OCI-M2 (cell line): ENCODE data around the gene STAB2.

ENCODE experiments used
- DNase-seq: peaks from one replicate; lab custom pipeline; 2025; ENCODE audit not compliant: unreplicated experiment; lab: John Stamatoyannopoulos, UW

STAB2 gene

GRCh38 chr12:103773109-103773910, 186.2 kb downstream of the STAB2 start:
- DNase-seq = no peak

DNA sequence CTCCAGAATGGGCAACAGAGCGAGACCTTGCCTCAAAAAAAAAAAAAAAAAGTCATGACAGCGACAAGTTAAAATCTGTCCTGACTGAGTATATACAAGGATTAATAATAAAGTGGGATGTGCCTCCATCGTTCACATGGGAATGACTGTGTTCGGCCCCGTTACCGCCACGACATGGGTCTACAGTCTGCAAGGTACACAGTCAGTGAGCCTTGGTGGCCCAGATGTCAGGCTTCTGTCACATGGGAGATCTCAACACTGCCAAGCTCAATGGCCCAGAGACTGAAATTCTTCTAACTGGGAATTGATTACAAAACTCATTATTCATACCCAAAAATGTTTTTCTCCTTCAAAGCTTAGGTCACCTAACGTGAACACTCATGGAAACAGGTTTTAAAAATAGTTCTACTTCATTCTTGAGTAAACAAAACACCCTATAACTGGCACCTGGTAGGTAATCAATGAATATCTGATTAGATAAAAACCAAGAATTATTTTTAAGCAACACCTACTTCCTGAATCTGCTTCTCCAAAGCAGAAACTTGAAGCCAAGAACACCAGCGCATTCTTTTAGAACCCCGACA, 188.0 kb downstream of the STAB2 start:
- no peak for DNase-seq

DNA sequence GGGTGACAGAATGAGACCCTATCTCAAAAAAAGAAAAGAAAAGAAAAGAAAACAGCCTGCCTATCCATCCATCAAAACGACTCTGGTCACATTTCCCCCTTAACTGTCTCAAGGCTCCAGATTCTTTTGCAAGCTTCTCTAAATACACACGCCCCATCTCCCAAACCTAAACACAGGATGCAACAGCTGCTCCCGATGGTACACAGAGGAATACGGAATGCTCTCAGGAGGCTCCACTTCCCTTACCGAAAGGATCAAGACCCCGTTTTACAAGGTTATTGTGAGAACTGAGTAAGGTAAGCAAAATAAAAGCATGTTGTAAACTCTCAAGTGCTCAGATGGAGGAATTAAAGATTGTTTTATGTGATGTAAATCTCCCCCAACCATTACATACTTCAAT, 191.7 kb downstream of the STAB2 start:
- no peak for DNase-seq

DNA sequence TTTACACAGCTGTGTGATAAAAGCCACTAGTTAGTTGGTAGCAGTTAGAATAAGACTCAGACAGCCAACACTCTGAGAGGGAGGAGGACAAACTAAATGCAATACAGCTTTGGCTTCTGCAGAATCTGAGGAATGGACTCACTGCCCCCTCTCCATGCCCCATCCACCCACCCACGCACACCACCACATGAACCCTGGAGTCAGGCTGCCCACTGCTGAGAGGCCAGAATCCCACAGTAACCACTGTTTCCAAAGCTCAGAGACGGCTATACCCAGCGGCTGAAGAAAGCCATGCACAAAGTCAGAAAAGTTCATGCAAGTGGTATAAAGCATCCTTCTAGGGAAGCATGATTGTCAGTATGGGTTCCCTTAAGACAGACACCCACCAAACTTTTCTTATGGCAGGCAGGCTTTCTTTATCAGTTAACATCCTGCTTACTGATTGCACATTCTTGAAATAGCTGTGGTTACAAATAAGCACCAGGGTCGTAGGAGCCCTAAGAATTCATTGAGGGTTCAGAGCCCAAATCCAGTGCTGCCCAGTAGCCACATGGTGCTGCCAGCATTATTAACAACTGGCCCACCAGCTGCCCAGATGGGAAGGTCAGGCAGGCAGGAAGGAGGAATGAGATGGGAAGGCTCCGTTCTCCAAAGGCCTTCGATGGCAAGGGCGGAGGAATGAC, 192.5 kb downstream of the STAB2 start:
- no peak for DNase-seq

DNA sequence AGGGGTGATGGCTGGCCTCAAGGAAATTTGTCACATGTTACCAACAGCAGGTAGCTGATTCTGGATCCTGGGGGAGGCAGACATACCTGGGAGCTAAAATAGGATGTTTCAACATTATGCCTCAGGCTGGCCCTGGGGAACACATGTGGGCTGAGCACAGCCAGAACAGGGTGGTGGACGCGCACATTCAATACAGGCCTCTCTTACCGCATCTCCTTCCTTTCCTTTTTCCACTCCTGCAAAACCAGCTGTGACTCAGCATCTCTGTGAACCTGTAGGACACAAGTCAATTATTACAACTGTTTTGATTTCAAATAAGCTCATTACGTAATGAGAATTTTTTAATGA, 193.0 kb downstream of the STAB2 start:
- no peak for DNase-seq

- DNase-seq = no peak
These were observed 193.9 kb downstream of the STAB2 start for GRCh38 chr12:103780992-103781391.

GRCh38 chr12:103782399-103782798, 195.3 kb downstream of the STAB2 start:
- DNase-seq = no peak

DNA sequence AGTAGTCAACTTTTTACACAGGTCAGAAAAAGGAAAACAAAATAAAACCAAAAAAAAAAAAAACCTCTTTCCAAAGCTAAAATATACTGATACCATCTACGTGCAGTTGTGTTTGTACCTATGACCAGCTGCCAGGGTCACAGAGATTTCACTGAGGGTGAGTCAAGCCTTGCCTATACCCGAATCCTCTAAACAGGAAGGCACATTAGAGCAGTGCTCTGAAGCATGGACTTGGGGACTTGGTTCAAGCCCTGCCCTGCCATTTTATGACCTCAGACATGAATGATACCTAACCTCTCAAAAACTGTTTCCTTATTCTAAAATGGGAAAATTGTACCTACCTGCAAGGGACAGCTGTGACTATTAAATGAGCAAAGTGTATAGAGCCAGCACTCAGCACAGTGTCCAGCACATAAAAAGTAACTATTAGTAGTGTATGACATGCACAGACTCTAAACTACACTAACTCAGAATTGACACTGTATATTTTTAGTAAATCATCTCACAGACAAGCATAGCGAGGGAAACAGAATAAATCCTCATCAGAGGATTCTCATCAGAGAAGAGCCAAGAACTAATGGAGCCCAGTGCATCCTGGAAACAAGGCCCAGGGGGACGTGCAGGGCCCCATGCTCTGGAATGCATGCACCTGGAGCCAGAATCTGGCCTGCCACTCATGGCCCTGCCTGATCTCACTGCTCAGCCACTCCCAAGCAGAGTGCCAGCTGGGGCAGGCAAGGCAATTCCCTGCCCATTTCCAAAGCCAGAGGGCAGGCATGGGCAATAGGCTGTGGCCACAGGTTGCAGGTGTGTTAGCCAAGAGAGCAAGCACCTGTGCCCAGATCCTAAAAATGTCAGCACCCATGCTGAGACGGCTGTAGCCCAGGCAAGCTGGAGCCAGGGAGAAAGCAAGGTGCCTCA, 196.9 kb downstream of the STAB2 start:
- no peak for DNase-seq

- DNase-seq = no peak
These were observed 198.4 kb downstream of the STAB2 start for GRCh38 chr12:103785243-103786031.

DNA sequence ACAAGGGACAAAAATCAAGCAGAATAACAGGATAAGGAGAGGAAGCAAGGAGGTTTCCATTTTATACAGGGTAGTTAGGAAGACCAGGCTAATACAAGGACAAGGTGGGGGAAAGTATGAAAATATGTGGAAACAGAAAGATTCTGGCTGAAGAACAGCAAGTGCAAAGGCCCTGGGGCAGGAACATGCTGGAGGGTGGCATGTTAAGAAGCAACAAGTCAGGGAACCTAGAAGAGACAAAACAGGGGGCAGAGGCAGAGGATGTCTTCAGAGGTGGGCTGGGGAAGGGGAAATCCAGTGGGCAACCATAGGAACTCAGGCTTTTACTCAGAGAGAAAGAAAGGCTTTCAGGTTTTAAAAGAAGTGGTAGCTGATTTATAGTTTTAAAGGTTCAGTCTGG, 199.1 kb downstream of the STAB2 start:
- no peak for DNase-seq

- no peak for DNase-seq
These were observed 204.4 kb downstream of the STAB2 start for GRCh38 chr12:103791350-103791920.

DNA sequence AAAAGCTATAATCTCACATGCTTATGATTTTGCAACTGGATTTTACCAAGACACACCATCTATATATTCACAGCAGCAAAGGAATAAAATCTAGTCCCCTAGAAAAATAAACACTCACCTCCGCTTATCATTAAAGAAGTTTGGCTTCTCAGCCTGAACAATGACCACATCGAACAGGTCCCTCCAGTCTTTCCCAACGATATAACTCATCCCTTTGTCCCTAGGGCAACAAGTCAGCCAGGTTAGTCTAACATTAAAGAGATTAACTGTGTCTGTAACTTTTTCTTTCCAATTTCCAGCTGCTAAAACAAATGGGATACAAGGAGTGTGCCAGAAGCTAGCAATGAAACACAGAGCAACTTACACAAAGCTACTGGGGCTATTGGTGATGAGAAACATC, 206.0 kb downstream of the STAB2 start:
- DNase-seq = no peak

DNA sequence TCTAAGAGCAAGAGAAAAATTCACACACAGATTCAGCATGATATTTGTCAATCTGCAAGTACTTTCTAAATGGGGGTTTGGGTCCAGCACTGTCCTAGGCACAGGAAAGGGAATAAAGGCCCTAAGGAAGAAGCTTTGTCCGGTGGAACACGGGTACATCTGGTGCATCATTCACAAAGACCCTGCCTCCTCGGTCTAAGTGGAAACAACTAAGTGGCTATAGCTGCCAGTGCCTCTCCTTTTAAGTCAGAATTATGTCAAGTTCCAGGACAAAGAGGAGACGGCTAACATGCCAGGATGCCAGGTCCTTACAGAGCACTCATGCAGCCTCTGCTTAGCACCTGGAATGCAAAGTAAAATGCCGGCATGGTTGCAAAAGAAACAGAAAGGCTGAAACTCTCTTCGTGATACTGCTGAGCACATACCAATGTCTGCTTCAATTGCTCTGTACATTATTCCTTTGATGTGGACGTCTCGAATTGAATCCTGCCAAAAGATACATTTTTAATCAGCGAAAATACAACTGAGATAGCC, 206.5 kb downstream of the STAB2 start:
- DNase-seq = no peak

DNA sequence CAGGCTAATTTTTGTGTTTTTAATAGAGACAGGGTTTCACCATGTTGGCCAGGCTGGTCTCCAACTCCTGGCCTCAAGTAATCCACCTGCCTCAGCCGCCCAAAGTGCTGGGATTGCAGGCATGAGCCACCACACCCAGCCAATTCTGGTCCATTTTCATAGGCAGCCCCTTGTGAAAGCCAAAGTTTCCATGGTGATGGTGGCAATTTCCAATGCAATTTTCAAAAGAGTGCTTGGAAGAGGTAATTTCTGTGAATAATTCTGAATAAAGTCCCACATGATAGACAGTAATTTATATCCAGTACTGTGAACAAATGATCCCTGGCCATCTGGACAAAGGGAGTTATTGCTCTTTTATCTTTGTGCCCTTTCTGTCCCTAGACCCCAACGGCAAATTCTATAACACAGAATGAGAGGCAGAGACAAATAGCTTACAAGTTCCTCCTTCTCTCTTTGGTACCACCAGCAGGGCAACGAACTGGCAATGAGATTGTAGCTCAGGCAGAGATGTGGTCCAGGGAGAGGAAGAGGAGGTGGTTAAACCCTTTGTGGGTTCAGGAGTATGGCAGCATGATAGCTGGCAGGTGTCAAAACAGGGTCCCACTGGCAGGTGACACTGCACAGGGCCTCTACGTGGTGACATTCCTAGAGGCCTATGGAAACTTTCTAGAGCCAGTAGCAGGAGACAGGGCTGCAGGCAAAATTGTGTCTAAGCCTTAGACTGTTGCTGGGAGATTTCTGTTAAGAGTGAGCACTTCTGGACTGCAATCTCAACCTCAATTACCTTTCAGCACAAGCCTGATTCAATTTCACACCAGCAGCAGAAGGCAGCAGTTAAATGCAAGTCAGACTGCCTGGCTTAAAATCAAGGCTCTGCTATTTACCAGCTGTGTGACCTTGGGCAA, 207.5 kb downstream of the STAB2 start:
- DNase-seq = no peak

DNA sequence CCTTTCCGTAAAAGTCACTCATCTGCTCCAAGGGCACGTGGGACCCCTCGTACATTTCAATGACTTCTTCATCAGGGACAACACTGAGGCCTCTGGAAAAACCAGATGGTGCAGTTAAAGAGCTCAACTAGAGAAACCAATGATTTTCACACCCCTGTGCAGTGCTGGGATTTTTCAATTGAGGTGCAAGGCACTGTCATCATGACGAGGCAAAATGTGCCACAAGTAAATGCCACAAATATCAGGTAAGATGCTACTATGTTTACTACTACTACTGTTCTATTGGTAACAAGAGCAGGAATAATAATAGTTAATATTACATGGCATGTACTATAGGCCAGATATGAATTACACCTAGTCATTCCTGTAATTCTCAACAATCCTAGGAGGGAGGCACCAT, 211.5 kb downstream of the STAB2 start:
- DNase-seq = no peak

- no peak for DNase-seq
These were observed 212.4 kb downstream of the STAB2 start for GRCh38 chr12:103799504-103799856.

- no peak for DNase-seq
These were observed 213.0 kb downstream of the STAB2 start for GRCh38 chr12:103799857-103800771.
